Measurements from ENCODE around the gene FAM117B. TPM values are rescaled to one million over a fixed set of nuclear protein-coding genes. Genes with fewer than 3 reads are reported as not detected.

FAM117B gene
- polyA plus RNA-seq, 1 donor: 33.6 TPM

DNA sequence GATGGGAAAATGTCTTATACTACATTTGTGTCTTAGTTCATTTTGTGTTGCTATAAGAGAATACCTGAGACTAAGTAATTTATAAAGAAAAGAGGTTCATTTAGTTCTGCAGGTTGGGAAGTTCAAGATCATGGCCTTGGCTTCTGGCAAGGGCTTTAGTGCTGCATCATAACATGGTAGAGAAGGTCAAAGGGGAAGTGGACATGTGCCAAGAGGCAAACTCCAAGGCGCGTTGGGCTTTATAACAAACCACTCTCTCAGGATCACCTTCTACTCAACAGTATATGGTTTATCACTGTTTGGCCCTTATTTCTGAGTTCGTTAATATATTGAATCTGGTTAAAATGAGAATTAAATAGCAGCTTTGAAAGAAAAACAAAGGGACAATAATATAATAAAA is 178.6 kb downstream of the FAM117B start:
- DNase-seq: no peak

- no peak for DNase-seq
Observed at GRCh38 chr2:202814226-202814625, 179.5 kb downstream of the FAM117B start.

- DNase-seq: peak; percentile 52
Observed at GRCh38 chr2:202815548-202816360, 181.0 kb downstream of the FAM117B start.

DNA sequence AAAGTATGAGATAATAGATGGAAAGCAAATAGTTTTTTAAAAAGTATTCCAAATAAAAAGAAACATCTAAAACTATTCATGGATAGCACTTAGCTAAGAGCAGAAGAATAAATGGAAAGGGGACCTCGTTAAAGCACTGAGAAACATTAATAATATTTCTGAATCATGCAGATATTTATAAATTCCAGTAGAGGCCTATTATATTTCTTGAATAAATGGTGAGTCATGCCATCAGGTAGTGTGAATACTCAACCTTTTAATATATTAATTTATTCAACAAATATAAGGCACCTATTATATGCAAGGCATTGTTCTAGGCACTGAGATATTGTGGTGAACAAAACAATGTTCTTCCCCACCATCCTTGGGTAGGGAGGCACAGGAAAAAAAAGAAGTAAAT is 183.0 kb downstream of the FAM117B start:
- no peak for DNase-seq

DNA sequence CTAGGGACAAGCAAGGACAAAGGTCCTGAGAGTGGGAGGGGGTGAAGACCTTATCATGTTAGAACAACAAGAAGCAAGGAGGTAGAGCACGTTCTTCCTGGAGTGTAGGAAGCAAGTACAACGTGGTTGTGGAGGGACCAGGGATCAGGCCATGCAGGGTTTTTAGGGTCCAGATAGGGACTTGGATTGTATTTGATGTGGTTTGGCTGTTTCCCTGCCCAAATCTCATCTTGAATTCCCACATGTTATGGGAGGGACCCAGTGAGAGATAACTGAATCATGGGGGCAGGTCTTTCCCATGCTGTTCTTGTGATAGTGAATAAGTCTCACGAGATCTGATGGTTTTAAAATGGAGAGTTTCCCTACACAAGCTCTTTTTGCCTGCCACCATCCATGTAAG is 183.6 kb downstream of the FAM117B start:
- DNase-seq: no peak

Other genes with a start within 250 kb of the FAM117B start
- gene ICA1L, start 236.8 kb downstream of the FAM117B start, polyA plus RNA-seq (ENCODE audit: insufficient read length): 24.4 TPM